GM18505 (cell line): ENCODE measurements around the gene PTPRG.

Experiments used
- ATAC-seq: cut with Tn5 transposase; IDR thresholded peaks from one replicate; pipeline ENCODE4 v1.9.1; 2021; ENCODE audit not compliant: unreplicated experiment
- POLR2A ChIP-seq: IDR thresholded peaks from 4 replicates; pipeline ENCODE4 v1.6.1; 2011; ENCODE audit warnings: borderline replicate concordance; ENCODE audit not compliant: insufficient read depth, insufficient read length; ENCODE audit errors: extremely low read depth

Gene PTPRG

DNA sequence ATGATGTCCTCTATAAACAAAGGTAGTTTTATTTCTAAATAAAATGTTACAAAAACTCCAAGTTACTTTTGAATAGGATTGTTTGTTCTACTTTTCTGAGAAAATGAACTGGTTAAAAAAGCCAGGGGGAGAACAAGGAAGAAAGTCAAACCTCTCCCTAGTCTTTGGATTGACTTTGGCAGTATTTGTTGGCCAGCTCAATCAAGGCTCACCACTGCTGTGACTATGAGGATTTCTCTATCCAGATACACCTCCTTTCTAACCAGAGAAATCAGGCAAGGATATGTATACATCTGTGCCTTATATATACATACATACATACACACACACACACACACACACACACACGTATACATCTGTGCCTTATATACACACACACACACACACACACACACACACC, 704.2 kb downstream of the PTPRG start:
- no peak for ATAC-seq
- TF ChIP-seq POLR2A, result no peak

- TF ChIP-seq POLR2A, result no peak
- ATAC-seq, result no peak
Measured at GRCh38 chr3:62266668-62267283, 705.4 kb downstream of the PTPRG start.

GRCh38 chr3:62276658-62277180, 715.3 kb downstream of the PTPRG start:
- no peak for TF ChIP-seq POLR2A
- no peak for ATAC-seq

- no peak for ATAC-seq
- no peak for TF ChIP-seq POLR2A
Measured at GRCh38 chr3:62277450-62277849, 716.1 kb downstream of the PTPRG start.

DNA sequence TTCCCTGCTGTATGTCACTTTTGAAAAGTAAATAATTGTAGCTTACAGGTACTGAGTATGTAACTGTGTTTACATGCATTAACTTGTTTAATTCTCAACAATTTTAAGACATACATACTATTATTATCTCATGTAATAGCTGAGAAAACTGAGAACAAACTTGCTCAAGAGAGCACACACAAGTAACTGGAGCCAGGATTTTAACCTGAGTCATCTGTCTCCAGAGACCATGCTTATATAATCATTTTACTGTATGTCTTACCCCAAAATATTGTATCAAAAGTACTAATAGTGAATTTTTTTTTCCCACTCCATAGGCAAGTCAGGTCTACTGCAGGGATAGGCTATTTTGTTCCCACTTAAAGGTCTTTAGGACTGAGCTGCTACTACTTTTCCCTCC, 716.6 kb downstream of the PTPRG start:
- TF ChIP-seq POLR2A, result no peak
- no peak for ATAC-seq

GRCh38 chr3:62281726-62282125, 720.4 kb downstream of the PTPRG start:
- no peak for ATAC-seq
- no peak for TF ChIP-seq POLR2A

DNA sequence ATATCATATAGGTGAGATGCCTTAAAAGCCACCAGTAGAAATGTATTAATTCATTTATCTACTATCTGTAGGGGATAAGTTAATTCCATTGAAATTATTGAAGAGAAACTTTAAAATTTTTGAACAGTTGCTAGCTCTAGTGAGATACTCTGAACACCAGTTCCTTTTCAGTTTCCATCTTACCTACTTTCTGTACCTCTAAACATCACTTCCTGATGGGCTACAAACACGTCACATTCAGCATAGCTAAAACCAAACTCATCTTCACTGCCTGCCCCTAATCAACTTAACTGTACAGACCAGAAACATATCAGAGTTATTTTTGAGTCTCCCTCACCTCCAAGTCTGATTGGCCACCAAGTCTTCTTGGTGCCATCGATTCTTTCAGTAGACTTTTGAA, 723.1 kb downstream of the PTPRG start:
- TF ChIP-seq POLR2A, result no peak
- no peak for ATAC-seq

DNA sequence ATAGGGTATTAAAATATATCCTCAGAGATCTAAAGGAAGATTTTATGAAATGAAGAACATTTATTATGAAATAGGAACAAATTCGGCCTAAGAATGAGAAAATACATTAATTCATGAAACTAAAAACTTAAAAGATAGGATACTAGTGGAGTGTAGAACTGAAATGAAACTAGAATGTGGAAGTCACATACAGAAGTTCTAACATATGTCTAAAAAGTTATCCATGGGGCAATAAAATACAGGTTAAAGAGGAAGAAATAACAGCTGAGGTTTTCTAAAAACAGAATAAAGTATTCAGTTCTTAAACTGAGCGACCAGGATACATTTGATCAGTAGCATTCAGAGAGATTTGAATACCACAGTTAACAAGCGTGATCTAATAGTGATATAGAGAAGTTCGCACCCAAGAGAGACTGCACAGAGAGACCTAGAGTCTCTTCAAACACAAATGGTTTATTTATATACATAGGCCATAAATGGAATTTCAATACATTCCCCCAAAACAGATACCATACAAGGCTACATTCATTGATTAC, 726.1 kb downstream of the PTPRG start:
- no peak for TF ChIP-seq POLR2A
- ATAC-seq, result no peak

DNA sequence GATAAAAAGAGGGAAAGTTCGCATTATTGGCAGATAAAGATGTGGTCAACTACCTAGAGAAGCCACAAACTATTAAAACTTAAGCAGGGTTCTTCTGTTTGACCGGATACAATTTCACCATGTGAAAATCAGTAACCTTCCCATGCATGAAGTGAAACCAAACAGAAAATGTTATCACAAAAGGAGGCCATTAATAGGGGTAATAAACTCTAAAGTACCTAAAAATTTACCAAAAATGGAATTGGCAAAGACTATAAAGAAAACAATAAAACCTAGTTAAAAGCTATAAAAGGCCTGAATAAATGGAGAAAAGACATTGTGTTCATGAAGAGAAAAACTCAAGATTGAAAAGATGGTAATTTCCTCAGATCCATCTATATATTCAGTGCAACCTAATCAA, 728.6 kb downstream of the PTPRG start:
- TF ChIP-seq POLR2A, result no peak
- no peak for ATAC-seq

DNA sequence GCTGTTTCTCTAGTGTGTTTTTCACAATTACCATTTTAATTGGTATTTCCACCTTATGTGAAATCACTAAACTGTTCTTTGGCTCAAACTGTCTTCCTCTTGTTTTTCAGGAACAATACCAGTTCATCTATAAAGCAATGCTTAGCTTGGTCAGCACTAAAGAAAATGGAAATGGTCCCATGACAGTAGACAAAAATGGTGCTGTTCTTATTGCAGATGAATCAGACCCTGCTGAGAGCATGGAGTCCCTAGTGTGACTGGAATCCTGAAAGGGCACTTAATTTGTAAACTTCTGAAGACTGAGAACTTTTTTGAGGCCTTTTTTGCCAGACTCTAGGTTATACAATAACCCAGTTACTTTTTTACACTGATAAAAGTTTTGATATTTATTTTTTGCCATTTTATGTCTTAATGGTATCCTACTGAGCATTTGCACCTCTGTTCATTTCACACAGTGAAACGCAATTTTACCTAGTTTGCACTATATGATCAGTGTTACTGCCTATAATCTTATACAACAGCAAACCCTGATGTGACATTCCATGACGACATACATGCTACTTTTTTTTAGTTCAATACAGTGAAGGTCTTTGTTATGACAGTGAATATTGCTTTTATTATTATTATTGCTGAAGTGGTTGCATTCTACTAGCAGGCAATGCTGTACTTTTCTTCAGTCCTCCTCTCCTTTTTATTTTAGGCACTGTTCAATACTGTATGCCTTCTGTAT, 731.8 kb downstream of the PTPRG start:
- ATAC-seq, result no peak
- no peak for TF ChIP-seq POLR2A

DNA sequence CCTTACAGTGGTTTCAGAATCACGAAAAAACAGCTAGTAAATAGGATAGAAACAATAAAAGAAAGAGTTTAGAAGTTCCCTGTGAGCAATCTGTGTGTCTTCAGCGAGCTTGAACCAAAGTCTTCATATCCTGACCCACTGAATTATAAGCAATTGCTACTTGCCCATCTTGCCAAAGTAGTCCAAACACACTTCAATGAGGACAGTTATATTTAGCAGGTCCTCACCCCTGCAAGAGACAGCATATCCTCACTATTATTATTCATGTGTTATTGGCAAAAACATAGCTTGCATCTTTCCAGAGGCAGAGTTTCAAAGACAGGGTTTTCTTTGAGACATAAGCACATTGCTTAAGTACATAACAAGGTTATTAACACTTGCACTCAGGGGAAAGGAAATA, 734.2 kb downstream of the PTPRG start:
- no peak for TF ChIP-seq POLR2A
- no peak for ATAC-seq

DNA sequence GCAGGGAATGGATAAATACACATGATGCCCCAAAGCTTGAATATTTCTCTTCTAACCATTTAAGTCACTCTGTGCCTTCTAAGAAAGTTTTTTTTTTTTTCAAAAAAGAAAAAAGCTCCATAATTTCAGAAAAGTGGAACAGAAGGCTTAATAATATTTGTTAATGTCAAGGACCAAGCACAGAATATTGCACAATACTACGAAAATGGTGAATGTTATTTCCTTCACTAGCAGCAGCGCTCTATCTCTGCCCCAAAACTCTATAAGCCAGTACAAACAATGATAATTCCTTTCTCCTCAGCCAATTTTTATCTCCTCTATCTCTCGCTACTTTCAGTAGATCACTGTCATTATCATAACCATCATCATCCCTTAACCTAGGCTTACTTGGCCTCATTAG, 739.2 kb downstream of the PTPRG start:
- no peak for ATAC-seq
- TF ChIP-seq POLR2A, result no peak

GRCh38 chr3:62312201-62312600, 750.8 kb downstream of the PTPRG start:
- no peak for ATAC-seq
- no peak for TF ChIP-seq POLR2A

- no peak for ATAC-seq
- no peak for TF ChIP-seq POLR2A
Measured at GRCh38 chr3:62316525-62316924, 755.2 kb downstream of the PTPRG start.
